H1 (cell line): Measurements from ENCODE around the gene FBXL17. TPM values are rescaled to one million over a fixed set of nuclear protein-coding genes. Genes with fewer than 3 reads are reported as not detected.

Source experiments
- CTCF ChIA-PET: fragments of 300-600 bp; sonication (Branson Sonifier 250); formaldehyde crosslinking; loops from one replicate; lab custom pipeline; 2021; ENCODE audit not compliant: partially characterized antibody; lab: Charles Lee
- POLR2A ChIA-PET: fragments of 300-600 bp; sonication (Branson Sonifier 250); formaldehyde crosslinking; loops from one replicate; lab custom pipeline; 2021; ENCODE audit warnings: inconsistent platforms; ENCODE audit not compliant: partially characterized antibody; lab: Charles Lee
- DNase-seq, 2 experiments: peaks; one replicate each; pipeline versions ENCODE4 v3.0.0 to v3.0.0-alpha.2; 2010 to 2022; ENCODE audit warnings: low spot score in 2 of 2, low read depth in 1 of 2, mixed read lengths in 1 of 2
- FAIRE-seq: peaks from 2 replicates; lab custom pipeline; 2011; peaks lifted over from hg19 to GRCh38; lab: Jason Lieb, UNC
- H2AFZ ChIP-seq: 2 replicates; pipeline ENCODE4 v1.8.1; 2012; ENCODE audit warnings: low read length, inconsistent platforms
- H2AK5ac ChIP-seq: 2 replicates; pipeline ENCODE4 v1.6.1; 2013; ENCODE audit warnings: low read depth, low read length
- H2BK120ac ChIP-seq: replicated peaks from 2 replicates; pipeline ENCODE3; 2013; ENCODE audit warnings: low read depth, low read length, inconsistent platforms
- H2BK12ac ChIP-seq: 2 replicates; pipeline ENCODE4 v1.6.1; 2013; ENCODE audit warnings: low read depth, low read length
- H2BK15ac ChIP-seq: 2 replicates; pipeline ENCODE4 v1.6.1; 2013; ENCODE audit warnings: low read length
- H2BK20ac ChIP-seq: 2 replicates; pipeline ENCODE4 v1.6.1; 2013; ENCODE audit warnings: low read length
- H2BK5ac ChIP-seq: 2 replicates; pipeline ENCODE4 v1.6.1; 2013; ENCODE audit warnings: low read depth, low read length
- H3K14ac ChIP-seq: 2 replicates; pipeline ENCODE4 v1.6.1; 2013; ENCODE audit warnings: inconsistent platforms; ENCODE audit not compliant: insufficient read length
- H3K18ac ChIP-seq: 2 replicates; pipeline ENCODE4 v1.6.1; 2013; ENCODE audit warnings: low read length; ENCODE audit errors: extremely low read depth
- H3K23ac ChIP-seq: 2 replicates; pipeline ENCODE4 v1.6.1; 2013; ENCODE audit warnings: inconsistent platforms; ENCODE audit not compliant: insufficient read length
- H3K23me2 ChIP-seq: 2 replicates; pipeline ENCODE4 v1.6.1; 2013; ENCODE audit warnings: low read depth, low read length
- H3K27ac ChIP-seq: 2 replicates; pipeline ENCODE4 v1.6.1; 2011; ENCODE audit warnings: low read depth, low read length, inconsistent platforms
- H3K27me3 ChIP-seq, 4 experiments: replicated peaks in 1 of 4; 1 replicate in 1 of 4; 2 replicates in 3 of 4; pipeline versions ENCODE4 v1.6.1 to v1.8.1; 2011 to 2013; ENCODE audit warnings: low read length in 3 of 4, mild to moderate bottlenecking in 3 of 4, inconsistent platforms in 2 of 4, mixed read lengths in 2 of 4, moderate library complexity in 1 of 4; ENCODE audit not compliant: control insufficient read depth in 3 of 4, insufficient read depth in 3 of 4; ENCODE audit errors: extremely low read depth in 1 of 4
- H3K36me3 ChIP-seq, 4 experiments: 2 replicates each; pipeline versions ENCODE4 v1.6.1 to v1.8.1; 2011 to 2013; ENCODE audit warnings: mild to moderate bottlenecking in 4 of 4, low read length in 3 of 4, moderate library complexity in 2 of 4, control low read depth in 1 of 4, inconsistent platforms in 1 of 4; ENCODE audit not compliant: insufficient read depth in 4 of 4, control insufficient read depth in 2 of 4
- H3K4ac ChIP-seq: replicated peaks from 2 replicates; pipeline ENCODE3; 2013; ENCODE audit warnings: low read length, low read depth, mixed read lengths, inconsistent platforms; ENCODE audit not compliant: insufficient read length
- H3K4me1 ChIP-seq, 4 experiments: replicated peaks in 1 of 4; 1 replicate in 1 of 4; 2 replicates in 3 of 4; pipeline versions ENCODE4 v1.6.1 to v1.8.1; 2011 to 2013; ENCODE audit warnings: low read length in 3 of 4, inconsistent platforms in 2 of 4, mixed read lengths in 1 of 4; ENCODE audit not compliant: insufficient read depth in 4 of 4, control insufficient read depth in 3 of 4
- H3K4me2 ChIP-seq, 2 experiments: 2 replicates each; pipeline versions ENCODE4 v1.6.1 to v1.8.1; 2011 to 2013; ENCODE audit warnings: low read depth in 2 of 2, low read length in 2 of 2, control low read depth in 1 of 2, inconsistent platforms in 1 of 2, mild to moderate bottlenecking in 1 of 2; ENCODE audit not compliant: insufficient read depth in 1 of 2
- H3K4me3 ChIP-seq, 4 experiments: fragments of 200-600, 300-600 bp in 1 of 4; sonication (generic), shearing (Covaris generic), sonication (Bioruptor Twin) in 1 of 4; 2 replicates each; pipeline versions ENCODE4 v1.5.1 to v1.8.1; 2011 to 2016; ENCODE audit warnings: low read length in 4 of 4, low read depth in 3 of 4, control low read depth in 2 of 4, inconsistent platforms in 2 of 4, mild to moderate bottlenecking in 2 of 4, mixed read lengths in 1 of 4, moderate library complexity in 1 of 4; ENCODE audit not compliant: insufficient read depth in 2 of 4; ENCODE audit errors: extremely low read depth in 1 of 4
- H3K56ac ChIP-seq: replicated peaks from 2 replicates; pipeline ENCODE3; 2013; ENCODE audit warnings: low read depth, mild to moderate bottlenecking, mixed read lengths, low read length, inconsistent platforms; ENCODE audit not compliant: insufficient read length
- H3K79me1 ChIP-seq: 2 replicates; pipeline ENCODE4 v1.6.1; 2013; ENCODE audit warnings: low read depth, low read length, control low read depth
- H3K79me2 ChIP-seq, 2 experiments: 2 replicates each; pipeline versions ENCODE4 v1.6.1 to v1.8.1; 2012 to 2013; ENCODE audit warnings: low read length in 2 of 2, mild to moderate bottlenecking in 2 of 2, inconsistent platforms in 1 of 2; ENCODE audit not compliant: insufficient read depth in 2 of 2, control insufficient read depth in 1 of 2
- H3K9ac ChIP-seq, 4 experiments: replicated peaks in 1 of 4; 1 replicate in 1 of 4; 2 replicates in 3 of 4; pipeline versions ENCODE4 v1.6.1 to v1.8.1; 2011 to 2013; ENCODE audit warnings: low read depth in 3 of 4, low read length in 3 of 4, control low read depth in 2 of 4, mild to moderate bottlenecking in 2 of 4, moderate library complexity in 2 of 4, inconsistent platforms in 1 of 4; ENCODE audit errors: extremely low read depth in 1 of 4
- H3K9me3 ChIP-seq, 2 experiments: 2 replicates each; pipeline versions ENCODE4 v1.6.1 to v1.8.1; 2012 to 2013; ENCODE audit warnings: mild to moderate bottlenecking in 2 of 2, moderate library complexity in 2 of 2, control low read depth in 1 of 2, inconsistent platforms in 1 of 2, low read depth in 1 of 2, low read length in 1 of 2, mixed read lengths in 1 of 2; ENCODE audit not compliant: insufficient read depth in 2 of 2
- H4K20me1 ChIP-seq, 2 experiments: replicated peaks in 1 of 2; 2 replicates each; pipeline versions ENCODE3 to v1.8.1; 2011 to 2013; ENCODE audit warnings: inconsistent platforms in 2 of 2, low read length in 2 of 2, mild to moderate bottlenecking in 1 of 2; ENCODE audit not compliant: insufficient read depth in 2 of 2, control insufficient read depth in 1 of 2
- H4K5ac ChIP-seq: 2 replicates; pipeline ENCODE4 v1.6.1; 2013; ENCODE audit warnings: low read length, low read depth, mixed read lengths, inconsistent platforms; ENCODE audit not compliant: insufficient read length
- H4K8ac ChIP-seq: 2 replicates; pipeline ENCODE4 v1.8.0; 2013; ENCODE audit warnings: mild to moderate bottlenecking, moderate library complexity, low read length, inconsistent platforms; ENCODE audit not compliant: insufficient read depth; ENCODE audit errors: extremely low read depth
- H4K91ac ChIP-seq: replicated peaks from 2 replicates; pipeline ENCODE3; 2013; ENCODE audit warnings: low read length, mixed read lengths, inconsistent platforms; ENCODE audit not compliant: insufficient read length
- CBX5 ChIP-seq: fragments of 300-800, 300-1000 bp; sonication (generic); IDR thresholded peaks from 2 replicates; pipeline ENCODE4 v1.7.1; 2016; ENCODE audit warnings: antibody characterized with exemption, low read length, low read depth
- JUN ChIP-seq: IDR thresholded peaks from 2 replicates; pipeline ENCODE4 v1.6.1; 2011; ENCODE audit warnings: low read depth, mild to moderate bottlenecking, improper control_type of control experiment, low read length
- JUND ChIP-seq: IDR thresholded peaks from 2 replicates; pipeline ENCODE4 v1.6.1; 2011; ENCODE audit warnings: mild to moderate bottlenecking, improper control_type of control experiment, low read length
- KDM4A ChIP-seq: IDR thresholded peaks from one replicate; pipeline ENCODE4 v1.7.1; 2012; ENCODE audit warnings: low read depth, mild to moderate bottlenecking, moderate library complexity, low read length, inconsistent platforms; ENCODE audit not compliant: severe bottlenecking
- KDM5A ChIP-seq: fragments of 200-600 bp; IDR thresholded peaks from 2 replicates; pipeline ENCODE4 v1.7.1; 2012; ENCODE audit warnings: mild to moderate bottlenecking, low read length, inconsistent platforms, mixed read lengths
- NRF1 ChIP-seq: IDR thresholded peaks from 2 replicates; pipeline ENCODE4 v1.6.1; 2011; ENCODE audit warnings: mild to moderate bottlenecking, low read depth, low read length, improper control_type of control experiment
- PHF8 ChIP-seq: fragments of 200-600 bp; sonication (generic); conservative IDR thresholded peaks from 2 replicates; pipeline ENCODE4 v1.7.1; 2012; ENCODE audit warnings: low read depth, mild to moderate bottlenecking, inconsistent platforms, low read length, moderate library complexity
- RAD21 ChIP-seq, 2 experiments: IDR thresholded peaks in 1 of 2; conservative IDR thresholded peaks in 1 of 2; 2 replicates each; pipeline ENCODE4 v1.6.1; 2011; ENCODE audit warnings: low read depth in 2 of 2, low read length in 2 of 2, improper control_type of control experiment in 1 of 2, inconsistent platforms in 1 of 2, mild to moderate bottlenecking in 1 of 2, moderate library complexity in 1 of 2
- RFX5 ChIP-seq: IDR thresholded peaks from 2 replicates; pipeline ENCODE4 v1.6.1; 2011; ENCODE audit warnings: low read depth, low read length, improper control_type of control experiment, borderline replicate concordance
- TAF7 ChIP-seq: optimal IDR thresholded peaks from 2 replicates; pipeline ENCODE3; 2011; ENCODE audit warnings: low read depth, mild to moderate bottlenecking, inconsistent platforms, low read length, moderate library complexity, borderline replicate concordance
- ZNF274 ChIP-seq: IDR thresholded peaks from 2 replicates; pipeline ENCODE4 v1.7.0; 2012; ENCODE audit warnings: low read length, borderline replicate concordance; ENCODE audit errors: extremely low read depth
- WGBS, 2 experiments: shearing (Covaris generic) in 1 of 2; methylation state at CpG; one replicate each; pipeline versions ENCODE4 v1.1.6 to v1.1.7; 2013 to 2015; ENCODE audit warnings: low lambda C conversion rate in 2 of 2, mixed read lengths in 2 of 2, inconsistent platforms in 1 of 2, low coverage in 1 of 2, missing lambda C conversion rate in 1 of 2; ENCODE audit not compliant: insufficient replicate concordance in 2 of 2, insufficient coverage in 1 of 2, insufficient read length in 1 of 2; ENCODE audit errors: extremely low coverage in 1 of 2, missing lambda C conversion rate in 1 of 2; 5-methylcytosine and 5-hydroxymethylcytosine counted together
- polyA plus RNA-seq, 7 experiments: library from polyadenylated mRNA; depleted of rRNA in 3 of 7; stranded (reverse) in 5 of 7; unstranded in 2 of 7; fragments of >200 nt in 5 of 7; fragments of 200-250 nt in 2 of 7; gene quantifications; 1 replicate in 5 of 7; 2 replicates in 1 of 7; 4 replicates in 1 of 7; pipeline versions ENCODE4 v1.2.1 to v1.2.3, GENCODE V29; 2011 to 2013; ENCODE audit warnings: missing spikeins in 2 of 7, mixed read lengths in 2 of 7
- total RNA-seq: library from RNA; stranded (reverse); fragmentation: NEBNext Ultra II Directional; extraction: Animal tissue kit (Norgen Biotek cat#: 25700); gene quantifications from 2 replicates; pipeline ENCODE4 v1.2.1, GENCODE V29; 2021
- TF ChIP-seq, protein P1 (sequence below): IDR thresholded peaks from 2 replicates; pipeline ENCODE4 v1.6.1; 2012; ENCODE audit warnings: inconsistent platforms

Gene FBXL17
- total and polyA plus RNA-seq, 2 of the 8 experiments (the other 6 are each of a cell fraction or from before 2014, with no cell fraction given): 0.35 to 4.3 TPM

DNA sequence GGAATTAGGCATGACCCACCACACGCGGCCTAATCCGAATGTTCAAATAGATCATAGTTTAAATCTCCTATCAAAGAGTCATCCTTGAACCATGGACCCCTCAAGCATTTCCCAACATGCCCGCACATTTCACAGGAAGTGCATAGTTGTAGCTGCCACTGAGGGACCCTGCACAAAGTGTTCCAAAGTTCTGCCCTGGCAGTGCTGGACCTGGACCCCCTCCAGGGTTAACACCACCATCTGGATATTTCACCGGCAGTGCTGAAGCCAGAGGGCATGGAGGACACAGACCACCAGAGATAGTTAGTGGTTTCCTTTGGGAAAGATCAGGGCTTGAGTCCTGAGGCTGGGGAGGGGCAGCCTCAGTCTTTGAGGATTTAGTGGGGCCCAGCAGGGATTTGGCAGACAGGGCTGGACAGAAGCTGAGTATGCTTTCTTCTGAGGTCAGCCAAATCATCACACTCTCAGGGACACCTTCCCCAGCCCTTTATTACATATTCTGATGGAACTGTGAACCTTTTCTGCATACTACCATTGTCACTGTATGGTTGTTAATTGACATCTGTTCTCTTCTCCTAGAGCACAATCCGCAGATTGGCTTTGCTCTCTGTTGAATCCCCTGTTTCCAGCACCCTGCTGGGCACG is 567.6 kb downstream of the FBXL17 start:
- Histone ChIP-seq H3K9me3 (no peaks in the 10 kb centered on the region), H3K56ac (no peak overlapping the region), H3K18ac (no peak overlapping the region), H2AFZ (no peak overlapping the region), H2BK5ac (no peak overlapping the region), H4K8ac (no peak overlapping the region), H4K20me1 (no peaks in the 10 kb centered on the region), H3K9ac (no peak overlapping the region), H3K4me1 (peaks cover 0 to 17% (median 13%) of the 10 kb centered on the region in 4 experiments; a peak in 3 of 7 replicates), H2BK12ac (no peak overlapping the region), H3K23ac (no peak overlapping the region), H3K27ac (no peak overlapping the region), H4K91ac (no peak overlapping the region), H3K79me1 (no peaks in the 10 kb centered on the region), H3K4me2 (no peak overlapping the region), H4K5ac (no peak overlapping the region), H3K4ac (no peak overlapping the region), H3K27me3 (no peaks in the 10 kb centered on the region), H3K23me2 (no peaks in the 10 kb centered on the region), H3K4me3 (no peak overlapping the region), H2BK120ac (no peak overlapping the region), H2BK15ac (no peak overlapping the region), H3K36me3 (no peaks in the 10 kb centered on the region), H3K79me2 (no peaks in the 10 kb centered on the region), H3K14ac (no peak overlapping the region), H2BK20ac (no peak overlapping the region), H2AK5ac (no peak overlapping the region)
- ChIA-PET POLR2A (no interaction called here), CTCF (interaction anchor here (0.6 kb wide), 1 partner anchor 1496 kb away, joined by 3 read pairs; no protein-coding TSS in a partner anchor)
- 83% methylated on average over 7 of the region's 7 CpGs; no CpG with 5 or more reads in 1 of the 2 experiments for WGBS, 2 experiments
- DNase-seq (no peak), FAIRE-seq (no peak)
- TF ChIP-seq KDM5A (no peak), JUN (no peak), NRF1 (no peak), ZNF274 (no peak), CBX5 (no peak), RAD21 (IDR thresholded peaks at IDR 0.05 in 1 of 2, conservative IDR thresholded peaks at IDR 0.05 in 1 of 2; ENCODE audit: low read depth in 2 of 2, low read length in 2 of 2) (no peak), TAF7 (no peak), KDM4A (no peak), RFX5 (no peak), JUND (no peak), PHF8 (no peak)
- TF ChIP-seq, protein P1, sequence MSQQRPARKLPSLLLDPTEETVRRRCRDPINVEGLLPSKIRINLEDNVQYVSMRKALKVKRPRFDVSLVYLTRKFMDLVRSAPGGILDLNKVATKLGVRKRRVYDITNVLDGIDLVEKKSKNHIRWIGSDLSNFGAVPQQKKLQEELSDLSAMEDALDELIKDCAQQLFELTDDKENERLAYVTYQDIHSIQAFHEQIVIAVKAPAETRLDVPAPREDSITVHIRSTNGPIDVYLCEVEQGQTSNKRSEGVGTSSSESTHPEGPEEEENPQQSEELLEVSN: no peak
